GM12873 (cell line): ENCODE results near the gene SPTSSB.

Source experiments
- CTCF ChIP-seq: IDR thresholded peaks from 2 replicates; pipeline ENCODE4 v1.5.1; 2012; ENCODE audit warnings: low read depth, mild to moderate bottlenecking, moderate library complexity, low read length, control low read depth; ENCODE audit not compliant: insufficient read depth; ENCODE audit errors: missing control alignments

Gene SPTSSB

DNA sequence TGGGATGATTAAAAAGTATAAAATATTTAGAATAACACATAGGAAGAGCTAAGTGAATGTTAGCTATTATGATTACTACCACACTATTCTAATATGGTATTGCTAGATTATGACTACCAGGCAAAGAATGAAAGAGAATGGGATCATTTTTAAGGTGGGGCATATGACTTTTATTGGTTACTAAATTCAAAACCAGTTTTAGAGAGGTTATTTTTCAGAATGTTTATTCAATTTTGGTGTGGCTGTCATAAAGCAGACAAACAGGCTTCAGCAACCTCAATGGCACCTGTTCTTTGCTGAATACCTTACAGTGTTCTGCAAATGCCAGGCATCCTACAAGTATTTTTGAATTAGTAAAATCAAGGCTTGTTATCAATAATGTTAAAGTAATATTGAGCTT, 12.8 kb downstream of the SPTSSB start:
- no peak for TF ChIP-seq CTCF

DNA sequence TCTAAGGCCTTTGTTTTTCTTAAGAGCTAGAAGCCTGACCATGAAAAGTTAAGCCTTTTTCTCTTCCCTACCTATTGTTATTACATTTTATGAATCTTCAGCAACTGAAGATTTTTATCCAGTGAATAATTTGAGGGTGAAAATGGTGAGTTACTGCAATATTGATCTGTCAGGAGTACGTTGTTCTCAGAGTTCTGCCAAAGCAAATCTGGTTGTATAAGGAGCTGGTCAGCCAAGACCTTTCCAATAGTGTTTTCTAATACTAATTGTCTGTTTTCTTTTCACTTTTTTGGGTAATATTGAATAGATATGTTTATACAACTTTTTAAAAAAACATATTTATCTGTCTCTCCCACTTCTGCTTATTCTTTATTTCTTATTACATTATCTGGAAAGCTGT, 15.0 kb downstream of the SPTSSB start:
- no peak for TF ChIP-seq CTCF

- TF ChIP-seq CTCF, result no peak
Observed at GRCh38 chr3:161355508-161355907, 15.8 kb downstream of the SPTSSB start.

GRCh38 chr3:161354554-161354953, 16.8 kb downstream of the SPTSSB start:
- no peak for TF ChIP-seq CTCF

- no peak for TF ChIP-seq CTCF
Observed at GRCh38 chr3:161351330-161351729, 20.0 kb downstream of the SPTSSB start.

GRCh38 chr3:161350916-161351315, 20.4 kb downstream of the SPTSSB start:
- TF ChIP-seq CTCF, result no peak

GRCh38 chr3:161349529-161350312, 21.6 kb downstream of the SPTSSB start:
- no peak for TF ChIP-seq CTCF
